Spleen (tissue), 11 donors: ENCODE data around the gene GABRA6. TPM values are rescaled to one million over a fixed set of nuclear protein-coding genes. Genes with fewer than 3 reads are reported as not detected.

ENCODE experiments used
- DNase-seq: peaks from one replicate; pipeline ENCODE4 v3.0.0-alpha.2; 2020
- H3K27ac ChIP-seq, 8 donors: fragments of 200-600 bp; sonication (generic) in 7 of 8; 1 replicate in 4 of 8; 2 replicates in 4 of 8; pipeline versions ENCODE4 v1.5.0 to v1.8.0; 2016 to 2021; ENCODE audit warnings: inconsistent platforms in 4 of 8, mild to moderate bottlenecking in 4 of 8, moderate library complexity in 1 of 8
- H3K27me3 ChIP-seq, 7 donors: fragments of 200-600 bp; sonication (generic) in 6 of 7; replicated peaks in 1 of 7; 1 replicate in 4 of 7; 2 replicates in 3 of 7; pipeline versions ENCODE4 v1.5.0 to v1.8.0; 2016 to 2021; ENCODE audit warnings: inconsistent platforms in 3 of 7, mild to moderate bottlenecking in 1 of 7
- H3K36me3 ChIP-seq, 6 donors: fragments of 200-600 bp; sonication (generic) in 5 of 6; 1 replicate in 4 of 6; 2 replicates in 2 of 6; pipeline versions ENCODE4 v1.5.0 to v1.8.0; 2016 to 2021; ENCODE audit warnings: inconsistent platforms in 2 of 6
- H3K4me1 ChIP-seq, 6 donors: fragments of 200-600 bp; sonication (generic) in 5 of 6; 1 replicate in 3 of 6; 2 replicates in 3 of 6; pipeline versions ENCODE4 v1.5.0 to v1.8.0; 2016 to 2021; ENCODE audit warnings: inconsistent platforms in 3 of 6
- H3K4me3 ChIP-seq, 8 donors: fragments of 200-600 bp; sonication (generic) in 7 of 8; 1 replicate in 4 of 8; 2 replicates in 4 of 8; pipeline versions ENCODE4 v1.5.0 to v1.8.0; 2016 to 2021; ENCODE audit warnings: inconsistent platforms in 4 of 8, mild to moderate bottlenecking in 4 of 8, moderate library complexity in 2 of 8
- H3K9me3 ChIP-seq, 8 donors: fragments of 200-600 bp; sonication (generic) in 7 of 8; 1 replicate in 4 of 8; 2 replicates in 4 of 8; pipeline versions ENCODE4 v1.5.0 to v1.8.0; 2016 to 2021; ENCODE audit warnings: inconsistent platforms in 4 of 8
- CTCF ChIP-seq, 11 experiments: fragments of 200-600 bp in 7 of 11; fragments of 450-650 bp in 4 of 11; sonication (generic) in 4 of 11; IDR thresholded peaks in 8 of 11; conservative IDR thresholded peaks in 3 of 11; 1 replicate in 7 of 11; 2 replicates in 4 of 11; pipeline versions ENCODE4 v1.4.0 to v1.8.0; 2016 to 2021; ENCODE audit warnings: antibody characterized with exemption in 11 of 11, inconsistent platforms in 4 of 11, mild to moderate bottlenecking in 1 of 11
- POLR2A ChIP-seq, 3 donors: fragments of 450-650 bp; IDR thresholded peaks; one replicate each; pipeline ENCODE4 v1.5.1; 2017; ENCODE audit warnings: antibody characterized with exemption in 3 of 3, mild to moderate bottlenecking in 1 of 3
- POLR2AphosphoS5 ChIP-seq, 3 donors: sonication (generic); formaldehyde crosslinking; IDR thresholded peaks; one replicate each; pipeline ENCODE4 v1.5.1; 2017; ENCODE audit warnings: antibody characterized with exemption in 3 of 3
- WGBS, 5 donors: extraction: QIAGEN DNeasy Blood & Tissue Kit in 3 of 5; methylation state at CpG; one replicate each; pipeline versions ENCODE4 v1.1.5 to v1.1.7; 2013 to 2018; 5-methylcytosine and 5-hydroxymethylcytosine counted together
- intact Hi-C: fragments of 100-400 bp; cut with DNase I; formaldehyde crosslinking; loops from one replicate; pipeline ENCODE4 v1.15.0; 2023; ENCODE audit warnings: low total_unique reads
- polyA plus RNA-seq, 3 donors: library from polyadenylated mRNA; stranded (reverse); fragments of 200-250 nt; gene quantifications; one replicate each; pipeline ENCODE4 v1.2.1, GENCODE V29; 2013
- total RNA-seq, 7 donors: library from RNA; depleted of rRNA in 3 of 7; stranded (reverse); fragments of >200 nt in 3 of 7; fragmentation: NEBNext Ultra II Directional in 4 of 7; extraction: Animal tissue kit (Norgen Biotek cat#: 25700) in 4 of 7; gene quantifications; one replicate each; pipeline versions ENCODE4 v1.1.0 to v1.2.1, GENCODE V29; 2016 to 2021
- donor health status: healthy with polysubstance abuse.
- donor health status: DM: no; HTN: no; CAD: no; lungs with moderate emphysema.
- donor health status: DM: no; HTN: no; CAD: no.
- donor health status: Bipolar disorder and iron deficiency.
- donor health status: healthy.
- donor health status: DM: no; HTN: no; CAD: no.
- donor health status: DM: yes; HTN: yes; CAD: no.

The GABRA6 gene
- total and polyA plus RNA-seq, 10 donors: 0.07 TPM; not detected in 9

- Histone ChIP-seq H3K9me3 (peaks cover 0 to 4% (median 0%) of the 10 kb centered on the region in 8 donors), H3K27me3 (no peaks in the 10 kb centered on the region), H3K4me3 (no peak overlapping the region), H3K36me3 (no peaks in the 10 kb centered on the region), H3K4me1 (no peaks in the 10 kb centered on the region), H3K27ac (no peak overlapping the region)
- 80 to 92% (median 81%) methylated on average over 3 of the region's 3 CpGs for WGBS, 5 donors
- intact Hi-C loops: no loop called here
- TF ChIP-seq POLR2AphosphoS5 (IDR thresholded peaks at IDR 0.05): no peak
- TF ChIP-seq CTCF (IDR thresholded peaks at IDR 0.05 in 8 of 11, conservative IDR thresholded peaks at IDR 0.05 in 3 of 11): no peak
- no peak for TF ChIP-seq POLR2A (IDR thresholded peaks at IDR 0.05)
- no peak for DNase-seq
Measured at GRCh38 chr5:161686881-161687280, 1.4 kb downstream of the GABRA6 start.

- intact Hi-C loops: no loop called here
- H3K27ac ChIP-seq: no peak overlapping the region
- TF ChIP-seq CTCF (IDR thresholded peaks at IDR 0.05 in 8 of 11, conservative IDR thresholded peaks at IDR 0.05 in 3 of 11) (no peak), POLR2A (IDR thresholded peaks at IDR 0.05) (no peak), POLR2AphosphoS5 (IDR thresholded peaks at IDR 0.05) (no peak)
- H3K9me3 ChIP-seq: peaks cover 0 to 4% (median 0%) of the 10 kb centered on the region in 8 donors
- WGBS, 5 donors: 79 to 93% (median 88%) methylated on average over 2 of the region's 2 CpGs
- H3K36me3 ChIP-seq: no peaks in the 10 kb centered on the region
- no peaks in the 10 kb centered on the region for H3K27me3 ChIP-seq
- no peaks in the 10 kb centered on the region for H3K4me1 ChIP-seq
- DNase-seq: no peak
- no peak overlapping the region for H3K4me3 ChIP-seq
Measured at GRCh38 chr5:161687316-161687715, 1.8 kb downstream of the GABRA6 start.

GRCh38 chr5:161691911-161692310, 6.4 kb downstream of the GABRA6 start:
- intact Hi-C loops: no loop called here
- no peaks in the 10 kb centered on the region for H3K36me3 ChIP-seq
- no peak for TF ChIP-seq POLR2AphosphoS5 (IDR thresholded peaks at IDR 0.05)
- no peak for TF ChIP-seq POLR2A (IDR thresholded peaks at IDR 0.05)
- TF ChIP-seq CTCF (IDR thresholded peaks at IDR 0.05 in 8 of 11, conservative IDR thresholded peaks at IDR 0.05 in 3 of 11): no peak
- H3K4me3 ChIP-seq: no peak overlapping the region
- no peak overlapping the region for H3K27ac ChIP-seq
- DNase-seq: no peak
- H3K9me3 ChIP-seq: no peaks in the 10 kb centered on the region
- no peaks in the 10 kb centered on the region for H3K27me3 ChIP-seq
- no peaks in the 10 kb centered on the region for H3K4me1 ChIP-seq
- 67 to 72% (median 68%) methylated on average over 7 of the region's 7 CpGs for WGBS, 5 donors

- H3K4me3 ChIP-seq: no peak overlapping the region
- H3K36me3 ChIP-seq: no peaks in the 10 kb centered on the region
- no peak overlapping the region for H3K27ac ChIP-seq
- 69 to 82% (median 80%) methylated on average over 4 of the region's 4 CpGs for WGBS, 5 donors
- no peak for DNase-seq
- TF ChIP-seq CTCF (IDR thresholded peaks at IDR 0.05 in 8 of 11, conservative IDR thresholded peaks at IDR 0.05 in 3 of 11) (no peak), POLR2AphosphoS5 (IDR thresholded peaks at IDR 0.05) (no peak), POLR2A (IDR thresholded peaks at IDR 0.05) (no peak)
- no peaks in the 10 kb centered on the region for H3K9me3 ChIP-seq
- intact Hi-C loops: no loop called here
- H3K27me3 ChIP-seq: no peaks in the 10 kb centered on the region
- H3K4me1 ChIP-seq: no peaks in the 10 kb centered on the region
Measured at GRCh38 chr5:161697001-161697400, 11.5 kb downstream of the GABRA6 start.
